Parathyroid adenoma (tissue), 2 donors: ENCODE data around the gene FAM185A.

Source experiments
- H2AFZ ChIP-seq: fragments of 300-600 bp; sonication (generic); one replicate; pipeline ENCODE4 v1.7.0; 2017; ENCODE audit warnings: antibody characterized with exemption, mild to moderate bottlenecking
- H3K27ac ChIP-seq: fragments of 300-600 bp; sonication (generic); one replicate; pipeline ENCODE4 v1.7.0; 2017
- H3K27me3 ChIP-seq: fragments of 300-600 bp; sonication (generic); one replicate; pipeline ENCODE4 v1.7.0; 2017; ENCODE audit warnings: low read length; ENCODE audit not compliant: control insufficient read depth, insufficient read depth
- H3K36me3 ChIP-seq: fragments of 300-600 bp; sonication (generic); one replicate; pipeline ENCODE4 v1.7.0; 2017; ENCODE audit warnings: low read length; ENCODE audit not compliant: control insufficient read depth, insufficient read depth
- H3K4me1 ChIP-seq: fragments of 300-600 bp; sonication (generic); one replicate; pipeline ENCODE4 v1.7.0; 2017; ENCODE audit warnings: control low read depth
- H3K4me2 ChIP-seq: fragments of 300-600 bp; sonication (generic); one replicate; pipeline ENCODE4 v1.7.0; 2017; ENCODE audit warnings: low read length
- H3K4me3 ChIP-seq: fragments of 300-600 bp; sonication (generic); one replicate; pipeline ENCODE4 v1.7.0; 2017; ENCODE audit warnings: low read depth, low read length
- H3K79me2 ChIP-seq: fragments of 300-600 bp; sonication (generic); one replicate; pipeline ENCODE4 v1.7.0; 2017; ENCODE audit warnings: control low read depth
- H3K9ac ChIP-seq: fragments of 300-600 bp; sonication (generic); one replicate; pipeline ENCODE4 v1.7.0; 2017; ENCODE audit warnings: mild to moderate bottlenecking
- H3K9me3 ChIP-seq: fragments of 300-600 bp; sonication (generic); one replicate; pipeline ENCODE4 v1.7.0; 2017; ENCODE audit warnings: low read length; ENCODE audit not compliant: control insufficient read depth
- TF ChIP-seq, protein P1 (sequence below): fragments of 300-600 bp; sonication (generic); IDR thresholded peaks from one replicate; pipeline ENCODE4 v1.7.0; 2017; ENCODE audit warnings: antibody characterized with exemption, mild to moderate bottlenecking
- donor health status: primary hyperparathyroidism.

The FAM185A gene

DNA sequence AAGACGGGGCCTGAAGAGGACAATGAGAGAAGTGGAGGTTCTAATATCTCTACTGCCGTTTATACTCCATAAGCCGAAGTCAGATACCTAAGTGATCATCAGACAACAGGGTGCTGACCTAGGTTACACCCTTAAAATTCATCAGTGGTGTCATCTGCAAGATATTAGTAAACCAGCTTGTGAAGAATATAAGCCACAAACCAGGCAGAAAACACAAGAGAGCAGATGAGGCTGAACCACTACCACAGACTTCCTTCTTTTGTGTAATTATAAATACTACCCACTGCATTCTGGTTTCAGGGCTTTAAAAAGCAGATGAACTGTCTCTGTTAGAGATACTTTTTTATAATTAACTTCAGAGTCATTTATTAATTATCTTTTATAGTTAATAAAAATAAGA, 95.1 kb downstream of the FAM185A start:
- H2AFZ ChIP-seq, result no peak overlapping the region
- H3K27me3 ChIP-seq, result no peaks in the 10 kb centered on the region
- no peaks in the 10 kb centered on the region for H3K36me3 ChIP-seq
- no peak overlapping the region for H3K27ac ChIP-seq
- H3K9me3 ChIP-seq, result no peaks in the 10 kb centered on the region
- no peak overlapping the region for H3K4me2 ChIP-seq
- TF ChIP-seq, protein P1, sequence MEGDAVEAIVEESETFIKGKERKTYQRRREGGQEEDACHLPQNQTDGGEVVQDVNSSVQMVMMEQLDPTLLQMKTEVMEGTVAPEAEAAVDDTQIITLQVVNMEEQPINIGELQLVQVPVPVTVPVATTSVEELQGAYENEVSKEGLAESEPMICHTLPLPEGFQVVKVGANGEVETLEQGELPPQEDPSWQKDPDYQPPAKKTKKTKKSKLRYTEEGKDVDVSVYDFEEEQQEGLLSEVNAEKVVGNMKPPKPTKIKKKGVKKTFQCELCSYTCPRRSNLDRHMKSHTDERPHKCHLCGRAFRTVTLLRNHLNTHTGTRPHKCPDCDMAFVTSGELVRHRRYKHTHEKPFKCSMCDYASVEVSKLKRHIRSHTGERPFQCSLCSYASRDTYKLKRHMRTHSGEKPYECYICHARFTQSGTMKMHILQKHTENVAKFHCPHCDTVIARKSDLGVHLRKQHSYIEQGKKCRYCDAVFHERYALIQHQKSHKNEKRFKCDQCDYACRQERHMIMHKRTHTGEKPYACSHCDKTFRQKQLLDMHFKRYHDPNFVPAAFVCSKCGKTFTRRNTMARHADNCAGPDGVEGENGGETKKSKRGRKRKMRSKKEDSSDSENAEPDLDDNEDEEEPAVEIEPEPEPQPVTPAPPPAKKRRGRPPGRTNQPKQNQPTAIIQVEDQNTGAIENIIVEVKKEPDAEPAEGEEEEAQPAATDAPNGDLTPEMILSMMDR, result no peak
- H3K4me1 ChIP-seq, result no peaks in the 10 kb centered on the region
- H3K4me3 ChIP-seq, result no peak overlapping the region
- no peaks in the 10 kb centered on the region for H3K79me2 ChIP-seq
- H3K9ac ChIP-seq, result no peak overlapping the region

DNA sequence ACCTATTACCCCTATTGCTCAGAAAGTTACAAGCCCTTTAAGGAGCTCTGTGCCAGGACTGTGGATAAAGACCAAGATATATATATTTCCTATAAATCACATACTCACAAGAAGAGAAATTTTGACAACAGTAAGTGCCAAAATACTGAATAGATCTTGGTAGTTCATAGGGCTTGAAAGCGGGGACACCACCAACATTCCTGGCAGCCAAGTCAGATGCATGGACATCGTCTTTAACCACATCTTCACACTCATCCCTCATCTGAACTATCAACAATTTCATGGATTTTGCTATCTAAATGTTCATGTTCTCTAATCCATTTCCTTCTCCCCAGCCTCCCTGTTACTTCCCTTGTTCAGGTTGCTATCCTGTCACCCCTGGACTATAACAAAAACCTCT, 96.5 kb downstream of the FAM185A start:
- Histone ChIP-seq H3K9me3 (no peaks in the 10 kb centered on the region), H3K9ac (no peak overlapping the region), H3K4me3 (no peak overlapping the region), H3K27ac (no peak overlapping the region), H3K27me3 (no peaks in the 10 kb centered on the region), H3K4me1 (no peaks in the 10 kb centered on the region), H3K36me3 (no peaks in the 10 kb centered on the region), H2AFZ (no peak overlapping the region), H3K79me2 (no peaks in the 10 kb centered on the region), H3K4me2 (no peak overlapping the region)
- TF ChIP-seq, protein P1, result no peak

GRCh38 chr7:102849079-102849478, 100.3 kb downstream of the FAM185A start:
- TF ChIP-seq, protein P1, result no peak
- no peaks in the 10 kb centered on the region for H3K4me1 ChIP-seq
- no peaks in the 10 kb centered on the region for H3K9me3 ChIP-seq
- H3K9ac ChIP-seq, result no peak overlapping the region
- H3K36me3 ChIP-seq, result no peaks in the 10 kb centered on the region
- no peak overlapping the region for H3K4me3 ChIP-seq
- no peaks in the 10 kb centered on the region for H3K79me2 ChIP-seq
- no peak overlapping the region for H3K4me2 ChIP-seq
- H3K27ac ChIP-seq, result no peak overlapping the region
- no peaks in the 10 kb centered on the region for H3K27me3 ChIP-seq
- H2AFZ ChIP-seq, result no peak overlapping the region

DNA sequence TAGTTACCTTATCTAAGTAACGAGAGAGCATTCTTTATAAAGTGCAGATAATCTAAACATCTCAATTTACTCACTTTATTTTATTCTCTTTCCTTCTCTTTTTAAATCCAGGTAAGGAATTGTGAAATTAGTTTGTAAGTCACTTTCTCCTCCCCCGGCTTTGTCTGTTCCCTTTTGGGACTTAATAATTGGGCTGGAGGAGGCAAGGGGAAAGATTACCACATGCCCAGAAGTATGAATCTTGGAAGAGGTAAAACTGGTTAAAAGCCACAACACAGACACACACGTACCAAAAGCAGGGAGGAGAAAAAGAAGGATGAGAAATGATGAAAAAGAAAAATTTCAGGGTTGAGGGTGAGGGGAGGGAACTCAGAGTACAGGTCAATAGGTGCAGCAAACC, 100.7 kb downstream of the FAM185A start:
- H3K79me2 ChIP-seq, result no peaks in the 10 kb centered on the region
- no peak overlapping the region for H3K4me3 ChIP-seq
- no peak overlapping the region for H3K9ac ChIP-seq
- no peaks in the 10 kb centered on the region for H3K4me1 ChIP-seq
- H3K27ac ChIP-seq, result no peak overlapping the region
- no peaks in the 10 kb centered on the region for H3K27me3 ChIP-seq
- H3K9me3 ChIP-seq, result no peaks in the 10 kb centered on the region
- no peaks in the 10 kb centered on the region for H3K36me3 ChIP-seq
- TF ChIP-seq, protein P1, result no peak
- no peak overlapping the region for H3K4me2 ChIP-seq
- H2AFZ ChIP-seq, result no peak overlapping the region

- Histone ChIP-seq H3K27ac (no peak overlapping the region), H3K27me3 (no peaks in the 10 kb centered on the region), H3K9me3 (no peaks in the 10 kb centered on the region), H3K4me2 (no peak overlapping the region), H3K4me3 (no peak overlapping the region), H3K4me1 (no peaks in the 10 kb centered on the region), H3K79me2 (no peaks in the 10 kb centered on the region), H2AFZ (no peak overlapping the region), H3K9ac (no peak overlapping the region), H3K36me3 (no peaks in the 10 kb centered on the region)
- TF ChIP-seq, protein P1, result no peak
Observed at GRCh38 chr7:102856036-102856435, 107.2 kb downstream of the FAM185A start.
